Aorta (tissue), 5 donors: ENCODE data around the gene LRBA. TPM values are rescaled to one million over a fixed set of nuclear protein-coding genes. Genes with fewer than 3 reads are reported as not detected.

ENCODE experiments used
- ATAC-seq: fragments of 200-7000 bp; cut with Tn5 transposase; one replicate; pipeline ENCODE4 v1.9.1; 2022; ENCODE audit warnings: moderate library complexity; ENCODE audit not compliant: low FRiP score
- DNase-seq, 2 donors: peaks; one replicate each; pipeline ENCODE4 v3.0.0-alpha.2; 2020
- H3K27ac ChIP-seq, 2 donors: one replicate each; pipeline ENCODE4 v1.5.1; 2013; ENCODE audit warnings: low read length in 2 of 2, mild to moderate bottlenecking in 2 of 2, moderate library complexity in 2 of 2, control low read depth in 1 of 2, inconsistent platforms in 1 of 2, low read depth in 1 of 2
- H3K27me3 ChIP-seq, 2 donors: one replicate each; pipeline ENCODE4 v1.6.1; 2013; ENCODE audit warnings: control low read depth in 1 of 2, low read length in 1 of 2, mild to moderate bottlenecking in 1 of 2, moderate library complexity in 1 of 2; ENCODE audit not compliant: insufficient read depth in 2 of 2, control insufficient read depth in 1 of 2
- H3K36me3 ChIP-seq, 2 donors: one replicate each; pipeline ENCODE4 v1.6.1; 2013; ENCODE audit warnings: control low read depth in 1 of 2, low read length in 1 of 2, mild to moderate bottlenecking in 1 of 2; ENCODE audit not compliant: insufficient read depth in 2 of 2, control insufficient read depth in 1 of 2
- H3K4me1 ChIP-seq, 2 donors: one replicate each; pipeline ENCODE4 v1.6.1; 2013; ENCODE audit warnings: low read length in 2 of 2, control low read depth in 1 of 2, mild to moderate bottlenecking in 1 of 2, moderate library complexity in 1 of 2; ENCODE audit not compliant: insufficient read depth in 2 of 2, control insufficient read depth in 1 of 2
- H3K4me3 ChIP-seq, 2 donors: one replicate each; pipeline ENCODE4 v1.5.1; 2013; ENCODE audit warnings: low read length in 2 of 2, control low read depth in 1 of 2, mild to moderate bottlenecking in 1 of 2
- H3K9me3 ChIP-seq: one replicate; pipeline ENCODE4 v1.6.1; 2013; ENCODE audit warnings: mild to moderate bottlenecking, low read length; ENCODE audit not compliant: control insufficient read depth
- WGBS, 2 donors: extraction: QIAGEN DNeasy Blood & Tissue Kit; methylation state at CpG; one replicate each; pipeline ENCODE4 v1.1.7; 2013; 5-methylcytosine and 5-hydroxymethylcytosine counted together
- intact Hi-C, 2 donors: fragments of 100-400 bp; cut with DNase I; formaldehyde crosslinking; loops; one replicate each; pipeline versions ENCODE4 v1.14.2 to v1.15.0; 2022
- polyA plus RNA-seq, 2 donors: library from polyadenylated mRNA; stranded (reverse); fragments of 200-250 nt; gene quantifications; one replicate each; pipeline ENCODE4 v1.2.3, GENCODE V29; 2013
- total RNA-seq, 2 donors: library from RNA; stranded (reverse); fragmentation: NEBNext Ultra II Directional; extraction: Animal tissue kit (Norgen Biotek cat#: 25700); gene quantifications; one replicate each; pipeline ENCODE4 v1.2.1, GENCODE V29; 2021
- donor health status: healthy with polysubstance abuse.
- donor health status: Bipolar disorder and iron deficiency.
- donor health status: DM: no; HTN: no; CAD: no.
- donor health status: DM: no; HTN: no; CAD: no.
- donor health status: DM: yes; HTN: yes; CAD: no.

LRBA gene
- total and polyA plus RNA-seq, 4 donors, result 4.8 to 34.5 (median 15.4) TPM

DNA sequence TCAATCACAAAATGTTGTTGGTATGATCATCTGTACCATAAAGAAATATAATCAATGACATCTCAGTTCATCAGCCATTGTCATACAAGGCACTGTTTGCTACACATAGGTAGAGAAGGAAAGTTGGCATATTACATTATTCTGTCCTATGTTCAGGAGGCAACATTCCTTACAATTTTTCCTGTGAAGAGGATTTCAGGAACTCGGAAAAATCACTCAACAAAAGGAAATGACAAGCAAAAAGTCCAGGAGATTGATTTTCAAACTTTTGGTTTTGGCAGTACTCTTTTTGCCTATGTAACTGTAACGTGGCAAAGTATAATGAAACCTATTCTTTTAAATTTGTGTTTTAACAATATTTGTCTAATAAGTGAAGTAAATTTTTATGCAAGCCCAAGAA is 301.8 kb downstream of the LRBA start:
- Histone ChIP-seq H3K27ac (no peak overlapping the region), H3K4me1 (no peaks in the 10 kb centered on the region), H3K4me3 (no peak overlapping the region), H3K9me3 (no peaks in the 10 kb centered on the region), H3K36me3 (no peaks in the 10 kb centered on the region), H3K27me3 (no peaks in the 10 kb centered on the region)
- intact Hi-C loops, result loop anchor here in 1 of 2 donors (5.0 kb wide), 1 partner anchor 139 kb away; no protein-coding TSS in a partner anchor
- ATAC-seq (no peak), DNase-seq (no peak)
- WGBS, 2 donors, result 66 to 79% methylated on average over 2 of the region's 2 CpGs

DNA sequence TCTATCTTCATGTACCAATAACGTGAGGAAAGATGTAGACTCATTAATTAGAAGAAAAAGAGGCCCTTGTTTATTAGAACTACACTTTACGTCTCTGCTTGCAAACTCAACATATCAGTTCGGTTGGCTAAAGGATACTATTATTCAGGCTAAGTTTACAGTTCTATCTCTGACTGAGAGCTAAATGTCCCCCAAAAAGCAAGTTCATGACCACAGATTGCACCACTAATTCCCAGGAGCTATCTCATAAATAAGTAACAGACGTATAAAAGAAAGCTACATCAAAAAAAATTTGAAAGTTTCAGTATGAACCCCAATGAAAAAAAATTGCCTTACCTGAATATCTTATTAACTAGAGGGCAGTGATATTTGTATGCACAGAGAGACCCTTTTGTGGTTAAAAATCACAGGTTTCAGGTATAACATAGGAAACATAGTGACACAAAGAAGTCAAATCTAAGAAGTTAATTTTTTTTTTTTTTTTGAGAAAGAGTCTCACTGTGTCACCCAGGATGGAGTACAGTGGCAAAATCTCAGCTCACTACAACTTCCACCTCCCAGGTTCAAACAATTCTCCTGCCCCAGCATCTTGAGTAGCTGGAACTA is 304.2 kb downstream of the LRBA start:
- no peak for ATAC-seq
- no peak overlapping the region for H3K4me3 ChIP-seq
- DNase-seq, result no peak

DNA sequence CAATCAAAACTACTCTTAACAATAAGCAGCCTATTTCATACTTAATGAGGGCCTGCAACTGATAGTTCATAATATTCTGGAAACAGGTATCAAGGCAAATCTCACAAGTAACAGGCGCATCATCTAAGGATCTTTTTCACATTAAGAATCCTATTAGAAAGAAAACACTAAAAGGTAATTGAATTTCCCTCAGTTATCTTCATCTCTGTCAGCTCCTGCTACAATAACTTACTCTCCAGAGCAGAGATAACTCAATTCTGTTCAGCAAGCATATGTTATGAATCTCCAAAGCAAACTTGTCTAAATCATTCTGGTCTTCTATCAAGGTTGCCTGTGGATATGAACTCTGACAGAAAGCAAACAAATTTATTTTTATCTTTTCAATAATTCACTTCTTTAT is 307.1 kb downstream of the LRBA start:
- no peak for ATAC-seq
- Histone ChIP-seq H3K9me3 (no peaks in the 10 kb centered on the region), H3K4me1 (no peaks in the 10 kb centered on the region), H3K36me3 (no peaks in the 10 kb centered on the region), H3K27me3 (no peaks in the 10 kb centered on the region), H3K4me3 (no peak overlapping the region), H3K27ac (no peak overlapping the region)
- DNase-seq, result no peak
- 97 to 100% methylated on average over 1 of the region's 1 CpG for WGBS, 2 donors
- intact Hi-C loops, result no loop called here

More for the DNA sequence above, 304.2 kb downstream of the LRBA start:
- intact Hi-C loops, result loop anchor here in 1 of 2 donors (5.0 kb wide), 1 partner anchor 141 kb away; no protein-coding TSS in a partner anchor
- no peaks in the 10 kb centered on the region for H3K4me1 ChIP-seq
- no peaks in the 10 kb centered on the region for H3K36me3 ChIP-seq
- no peak overlapping the region for H3K27ac ChIP-seq
- no peaks in the 10 kb centered on the region for H3K27me3 ChIP-seq
- H3K9me3 ChIP-seq, result no peaks in the 10 kb centered on the region
- WGBS, 2 donors, result 86 to 88% methylated on average over 4 of the region's 4 CpGs

DNA sequence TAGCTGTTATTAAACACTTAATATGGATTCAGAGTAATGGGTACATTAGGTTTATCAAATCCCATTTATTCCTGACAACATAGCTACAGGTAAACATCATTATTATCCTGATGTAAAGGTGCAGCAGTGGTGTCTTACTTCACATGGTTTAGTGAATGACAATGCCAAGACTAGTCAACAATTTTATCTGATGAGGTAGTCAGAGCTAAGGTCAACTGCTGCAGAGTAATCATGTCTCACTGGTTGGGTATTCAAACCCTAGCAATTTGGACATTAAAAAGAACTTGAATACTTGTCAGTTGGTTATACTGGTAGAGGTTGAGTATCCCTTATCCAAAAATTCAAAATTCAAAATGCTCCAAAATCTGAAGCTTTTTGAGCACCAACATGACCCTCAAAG is 315.5 kb downstream of the LRBA start:
- ATAC-seq, result no peak
- Histone ChIP-seq H3K27me3 (no peaks in the 10 kb centered on the region), H3K4me3 (no peak overlapping the region), H3K36me3 (peaks cover 0 to 1% of the 10 kb centered on the region in 2 donors), H3K9me3 (no peaks in the 10 kb centered on the region), H3K4me1 (no peaks in the 10 kb centered on the region), H3K27ac (no peak overlapping the region)
- DNase-seq, result no peak
- intact Hi-C loops, result no loop called here

DNA sequence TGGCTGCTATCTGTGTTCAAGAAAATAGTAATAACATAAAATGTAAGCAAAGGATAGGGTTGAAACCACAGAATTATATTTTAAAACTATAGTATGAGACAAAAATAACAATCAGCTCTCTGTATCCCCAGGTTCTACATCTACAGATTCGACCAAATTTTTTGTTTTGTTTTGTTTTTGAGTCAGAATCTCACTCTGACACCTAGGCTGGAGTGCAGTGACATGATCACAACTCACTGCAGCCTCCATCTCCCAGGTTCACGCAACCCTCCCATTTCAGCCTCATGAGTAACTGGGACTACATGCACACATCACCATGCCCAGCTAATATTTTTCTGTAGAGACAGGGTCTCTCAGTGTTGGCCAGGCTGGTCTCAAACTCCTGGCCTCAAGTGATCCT is 319.9 kb downstream of the LRBA start:
- H3K36me3 ChIP-seq, result peaks cover 0 to 1% of the 10 kb centered on the region in 2 donors
- WGBS, 2 donors, result 73 to 78% methylated on average over 2 of the region's 2 CpGs
- H3K4me1 ChIP-seq, result no peaks in the 10 kb centered on the region
- ATAC-seq (no peak), DNase-seq (no peak)
- intact Hi-C loops, result no loop called here
- no peaks in the 10 kb centered on the region for H3K27me3 ChIP-seq
- no peaks in the 10 kb centered on the region for H3K9me3 ChIP-seq
- no peak overlapping the region for H3K4me3 ChIP-seq
- no peak overlapping the region for H3K27ac ChIP-seq

DNA sequence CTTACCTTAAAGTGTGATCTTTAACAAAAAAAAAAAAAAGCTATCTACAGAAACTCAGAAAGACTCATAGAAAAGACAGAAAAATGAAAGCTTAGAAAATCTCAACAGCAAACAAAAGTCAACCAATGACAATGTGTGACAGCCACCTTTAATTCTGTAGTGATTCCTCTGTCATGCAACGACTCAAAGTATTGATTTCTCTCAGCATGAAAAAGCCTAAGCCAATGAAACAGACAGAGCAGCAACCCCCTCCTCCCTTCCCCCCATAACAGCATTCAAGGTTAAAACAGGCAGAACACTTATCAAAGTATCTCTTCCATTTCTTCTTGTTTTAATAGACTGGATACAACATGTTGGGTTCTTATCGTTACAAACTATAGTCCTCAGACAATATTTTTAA is 320.6 kb downstream of the LRBA start:
- intact Hi-C loops, result no loop called here
- 79 to 84% methylated on average over 2 of the region's 2 CpGs for WGBS, 2 donors
- ATAC-seq, result no peak

DNA sequence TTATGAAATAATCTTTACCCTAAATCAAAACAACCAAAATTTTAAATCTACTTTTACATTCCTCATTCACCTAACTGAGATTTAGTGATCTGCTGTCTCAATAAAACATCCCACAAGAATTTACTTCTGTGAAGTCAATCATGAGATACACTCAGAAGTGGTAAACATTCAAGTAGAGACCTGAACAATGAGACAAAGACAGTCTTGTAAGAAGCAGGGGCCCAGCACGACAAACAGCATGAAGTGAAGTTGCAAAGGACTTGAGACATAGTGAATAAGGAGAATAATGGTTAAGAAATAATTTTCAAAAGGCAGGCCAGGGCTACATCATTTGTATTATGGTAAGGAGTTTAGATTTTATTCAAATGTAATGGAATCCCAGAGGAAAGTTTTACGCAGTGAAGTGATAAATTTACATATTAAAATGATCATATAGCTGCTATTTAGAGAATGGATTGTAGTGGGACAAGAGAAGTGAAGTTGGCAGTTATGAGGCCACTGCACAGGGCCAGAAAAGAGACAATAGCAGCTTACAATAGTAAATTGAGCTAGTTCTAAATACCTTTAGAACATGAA is 331.2 kb downstream of the LRBA start:
- H3K4me1 ChIP-seq, result no peaks in the 10 kb centered on the region
- no peaks in the 10 kb centered on the region for H3K36me3 ChIP-seq
- WGBS, 2 donors, result 68 to 80% methylated on average over 2 of the region's 2 CpGs
- no peak overlapping the region for H3K27ac ChIP-seq
- H3K27me3 ChIP-seq, result no peaks in the 10 kb centered on the region
- intact Hi-C loops, result no loop called here
- H3K4me3 ChIP-seq, result no peak overlapping the region
- DNase-seq (no peak), ATAC-seq (no peak)
- H3K9me3 ChIP-seq, result no peaks in the 10 kb centered on the region

More for the DNA sequence above, 320.6 kb downstream of the LRBA start:
- peaks cover 0 to 1% of the 10 kb centered on the region in 2 donors for H3K36me3 ChIP-seq
- no peaks in the 10 kb centered on the region for H3K9me3 ChIP-seq
- H3K4me3 ChIP-seq, result no peak overlapping the region
- no peak overlapping the region for H3K27ac ChIP-seq
- H3K4me1 ChIP-seq, result no peaks in the 10 kb centered on the region
- no peaks in the 10 kb centered on the region for H3K27me3 ChIP-seq
- DNase-seq, result no peak

DNA sequence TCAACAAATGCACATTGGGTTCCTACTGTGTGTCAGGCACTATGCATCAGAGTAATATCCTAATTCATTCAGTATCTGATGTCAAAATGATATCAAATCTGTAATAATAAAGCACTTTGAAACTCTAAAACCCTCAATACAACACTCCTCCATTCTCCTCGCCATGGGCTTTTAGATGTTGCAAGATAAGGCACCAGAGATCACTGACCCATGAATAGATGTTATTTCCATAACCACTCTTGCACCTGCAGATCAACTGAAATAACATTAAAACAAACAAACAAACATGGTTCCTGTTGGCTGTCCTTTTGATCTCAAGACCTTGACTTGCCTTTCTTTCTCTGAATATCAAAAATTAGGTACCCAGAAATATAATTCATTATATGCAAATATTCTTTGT is 333.0 kb downstream of the LRBA start:
- WGBS, 2 donors, result 85 to 89% methylated on average over 1 of the region's 1 CpG

DNA sequence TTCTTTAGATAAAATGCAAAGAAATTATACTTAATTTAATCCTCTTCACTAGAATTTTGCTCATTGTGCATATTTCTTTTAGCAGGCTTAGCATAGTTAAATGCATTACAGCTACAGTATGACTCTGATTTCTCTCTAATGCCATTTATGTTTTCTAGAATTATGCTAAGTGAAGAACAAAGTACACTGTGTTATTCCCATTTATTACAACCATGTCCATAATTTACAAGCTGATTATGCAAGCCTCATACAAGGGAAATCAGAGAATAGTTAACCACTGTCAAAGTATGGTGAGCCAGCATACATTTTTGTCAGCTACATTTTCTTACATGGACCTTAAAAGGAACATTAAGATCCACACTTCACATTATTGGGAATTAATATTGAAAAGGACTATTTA is 334.0 kb downstream of the LRBA start:
- no peak for ATAC-seq
- H3K27me3 ChIP-seq, result no peaks in the 10 kb centered on the region
- no peak overlapping the region for H3K27ac ChIP-seq
- no peak overlapping the region for H3K4me3 ChIP-seq
- no peak for DNase-seq
- no peaks in the 10 kb centered on the region for H3K9me3 ChIP-seq
- no peaks in the 10 kb centered on the region for H3K4me1 ChIP-seq
- H3K36me3 ChIP-seq, result no peaks in the 10 kb centered on the region
- intact Hi-C loops, result no loop called here

More for the DNA sequence above, 333.0 kb downstream of the LRBA start:
- Histone ChIP-seq H3K9me3 (no peaks in the 10 kb centered on the region), H3K27me3 (no peaks in the 10 kb centered on the region), H3K4me3 (no peak overlapping the region), H3K27ac (no peak overlapping the region), H3K4me1 (no peaks in the 10 kb centered on the region), H3K36me3 (no peaks in the 10 kb centered on the region)
- intact Hi-C loops, result no loop called here
- no peak for DNase-seq
- ATAC-seq, result no peak
